Stimulated activated CD4-positive, alpha-beta T cell treated with anti-CD3 and anti-CD28 coated beads, Interleukin-2, amount 100 ng/mL, for 48 hours (primary cell): ENCODE data around the gene HPSE2.

Experiments used
- DNase-seq, 2 donors: peaks; one replicate each; pipeline ENCODE4 v3.0.0-alpha.2; 2020

HPSE2 gene

DNA sequence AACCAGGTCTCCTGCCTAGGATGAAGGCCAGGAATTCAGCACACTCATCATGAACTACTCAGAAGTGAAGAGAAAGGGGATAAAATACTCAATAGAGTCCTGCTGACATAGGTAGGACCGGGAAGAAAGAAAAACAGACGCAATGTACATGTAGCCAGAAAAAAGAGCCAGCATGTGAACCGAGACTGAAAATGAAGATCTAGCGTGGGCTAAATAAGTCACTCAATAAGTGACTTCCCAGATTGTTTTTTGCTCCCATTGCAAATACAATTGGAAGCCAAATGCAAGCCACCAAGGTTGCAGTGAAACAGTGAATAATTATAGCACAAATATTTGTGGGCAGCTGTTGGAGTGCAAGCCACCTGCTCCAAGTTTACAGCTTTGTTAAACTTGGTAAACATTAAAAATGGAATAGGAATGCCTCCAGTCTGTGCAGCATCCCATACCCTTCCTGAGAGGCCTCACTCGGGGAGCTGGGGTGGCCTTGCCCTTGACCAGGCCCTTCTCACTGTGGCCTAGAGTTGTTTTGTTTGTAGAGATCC lies 754.2 kb downstream of the HPSE2 start:
- no peak for DNase-seq

DNA sequence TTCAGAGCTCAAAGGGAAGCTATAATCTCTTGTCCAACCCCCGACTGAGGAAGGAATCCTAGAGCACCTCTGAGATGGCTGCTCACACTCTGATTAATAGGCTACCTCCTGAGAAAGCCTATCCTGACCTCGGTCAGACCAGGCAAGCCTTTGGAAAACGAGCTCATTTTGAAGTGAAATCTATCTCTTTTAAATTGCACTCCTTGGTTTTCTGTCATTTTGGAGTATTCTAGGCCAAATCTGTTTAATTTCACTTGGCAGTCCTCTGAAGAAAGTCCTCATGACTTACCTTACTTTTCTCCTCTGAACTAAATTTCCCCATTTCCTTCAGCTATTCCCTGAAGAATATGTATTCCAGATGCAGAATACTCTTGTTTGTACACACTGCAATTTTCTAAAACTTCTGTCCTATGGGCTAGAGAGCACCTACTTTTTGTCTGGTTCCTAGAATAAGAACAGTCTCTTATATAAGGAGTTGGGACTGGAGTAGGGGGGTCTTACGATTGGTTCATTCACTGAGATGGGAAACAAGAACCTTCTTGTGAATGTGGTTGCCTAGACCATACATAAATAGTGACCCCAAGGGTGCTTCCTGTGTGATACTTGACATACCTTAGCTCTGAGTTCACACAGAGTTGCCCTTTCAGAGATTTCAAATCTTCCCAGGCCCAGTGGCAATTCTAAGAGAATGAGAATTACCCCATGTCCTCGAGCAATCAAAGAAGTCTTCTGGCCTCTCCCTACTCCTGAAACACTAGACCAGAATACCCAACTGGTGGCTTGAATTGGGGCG lies 757.0 kb downstream of the HPSE2 start:
- DNase-seq, result no peak

DNA sequence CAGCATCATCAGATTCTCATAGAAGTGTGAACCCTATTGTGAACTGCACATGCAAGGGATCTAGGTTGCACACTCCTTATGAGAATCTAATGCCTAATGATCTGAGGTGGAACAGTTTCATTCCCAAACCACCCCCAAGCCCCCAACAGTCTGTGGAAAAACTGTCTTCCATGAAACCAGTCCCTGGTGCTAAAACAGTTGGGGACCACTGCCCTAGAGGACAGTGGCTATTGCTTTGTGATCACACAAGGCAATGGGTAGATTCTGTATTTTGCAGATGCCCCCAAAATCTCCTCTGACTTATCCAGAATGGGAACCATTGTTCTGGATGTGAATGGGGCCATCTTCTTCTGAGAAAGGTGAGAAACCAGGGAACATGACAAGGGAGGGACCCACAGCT lies 757.8 kb downstream of the HPSE2 start:
- DNase-seq, result no peak

DNA sequence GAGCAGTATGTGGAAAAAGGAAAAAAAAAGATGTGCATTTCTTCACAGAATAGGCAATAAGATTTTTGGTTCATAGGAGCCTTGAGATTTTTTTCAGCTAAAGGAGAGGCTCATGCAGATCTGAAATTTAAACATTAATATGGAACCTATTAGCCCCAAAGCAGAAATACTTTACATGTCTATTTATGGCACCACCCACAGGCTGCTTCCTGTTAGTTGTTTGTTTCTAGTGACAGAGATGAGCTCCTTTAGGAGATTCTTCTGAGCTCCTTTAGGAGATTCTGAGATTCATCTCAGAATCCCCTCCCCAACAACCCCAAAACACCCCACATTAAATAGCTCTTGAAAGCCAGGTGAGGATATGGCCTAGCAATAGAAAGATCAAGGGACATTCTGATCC lies 761.0 kb downstream of the HPSE2 start:
- no peak for DNase-seq

DNA sequence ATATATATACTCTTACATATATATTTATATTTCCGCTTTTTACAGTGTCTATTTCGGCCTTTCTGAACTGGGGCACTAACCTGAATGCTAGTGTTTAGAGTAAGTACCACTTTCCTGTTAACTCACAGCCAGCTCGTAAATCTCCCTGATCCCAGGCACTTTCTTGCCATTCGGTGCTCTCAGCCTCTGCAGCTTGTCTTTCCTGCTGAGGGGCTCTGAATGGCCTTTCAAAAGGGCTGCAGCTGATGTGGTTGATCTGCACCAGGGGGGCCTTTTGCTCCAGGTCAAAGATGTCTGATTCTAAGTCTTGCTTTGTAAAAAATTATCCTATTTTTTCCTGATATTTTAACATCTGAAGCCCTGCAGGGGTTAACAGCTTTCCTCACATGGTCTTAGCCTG lies 763.5 kb downstream of the HPSE2 start:
- no peak for DNase-seq

DNA sequence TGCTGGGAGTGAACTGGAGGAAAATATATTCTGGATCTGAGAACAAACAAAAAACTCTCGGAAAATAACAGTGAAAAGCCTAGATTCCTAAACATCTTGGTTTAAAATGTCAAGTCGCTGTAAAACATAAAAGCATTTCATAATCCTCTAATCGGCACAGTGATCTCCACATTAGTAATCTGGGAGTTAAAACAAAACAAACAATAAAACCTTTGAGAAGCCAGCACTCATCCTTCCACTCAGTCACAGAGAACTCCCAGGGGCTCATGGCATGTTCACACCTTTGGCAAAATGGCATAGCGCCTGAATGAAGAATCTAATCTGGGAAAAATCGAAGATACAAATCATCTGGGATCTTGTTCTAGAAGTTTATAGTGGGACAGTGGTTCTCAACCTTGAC lies 764.8 kb downstream of the HPSE2 start:
- DNase-seq, result no peak

DNA sequence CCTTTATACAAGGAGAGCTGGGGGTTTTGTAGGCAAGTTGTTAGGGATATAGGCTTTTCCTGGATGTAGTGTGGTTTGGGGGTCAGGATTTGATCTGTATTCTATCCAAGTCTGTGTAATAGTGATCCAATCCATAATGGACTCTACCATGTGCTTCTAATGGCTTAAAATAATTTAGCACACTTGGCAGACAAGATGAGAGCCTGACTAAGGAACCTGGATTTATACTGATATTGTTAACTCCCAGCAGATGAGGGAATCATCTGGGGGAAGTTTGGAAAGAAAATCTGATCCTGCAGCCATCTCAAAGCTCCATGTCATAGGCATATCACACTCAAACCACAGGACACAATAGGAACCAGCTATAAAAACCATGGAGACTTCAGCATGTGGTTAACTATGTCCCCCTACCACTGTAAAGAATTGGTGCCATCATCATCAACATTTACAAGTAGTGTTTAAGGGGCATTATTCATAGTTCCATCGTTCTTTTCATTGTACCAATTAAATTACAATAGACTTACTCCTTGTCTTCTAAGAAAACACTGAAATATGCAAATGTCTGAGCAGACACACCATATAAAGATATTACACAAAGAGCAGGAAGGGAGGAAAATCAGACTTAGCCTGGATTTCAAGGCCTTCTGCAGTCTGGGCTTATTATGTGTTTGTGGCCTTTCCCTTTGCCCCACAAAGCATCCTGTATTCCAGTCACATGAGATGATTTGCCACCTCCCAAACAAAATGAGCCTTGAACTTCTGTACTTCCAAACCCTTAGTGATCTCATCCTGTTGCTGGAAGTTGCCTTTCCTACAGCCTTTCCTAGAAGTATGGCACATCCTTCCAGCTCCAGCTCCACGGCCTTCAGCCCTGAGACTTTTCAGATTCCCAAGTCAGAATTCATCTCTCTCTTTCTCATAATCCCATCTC lies 766.4 kb downstream of the HPSE2 start:
- DNase-seq, result no peak

DNA sequence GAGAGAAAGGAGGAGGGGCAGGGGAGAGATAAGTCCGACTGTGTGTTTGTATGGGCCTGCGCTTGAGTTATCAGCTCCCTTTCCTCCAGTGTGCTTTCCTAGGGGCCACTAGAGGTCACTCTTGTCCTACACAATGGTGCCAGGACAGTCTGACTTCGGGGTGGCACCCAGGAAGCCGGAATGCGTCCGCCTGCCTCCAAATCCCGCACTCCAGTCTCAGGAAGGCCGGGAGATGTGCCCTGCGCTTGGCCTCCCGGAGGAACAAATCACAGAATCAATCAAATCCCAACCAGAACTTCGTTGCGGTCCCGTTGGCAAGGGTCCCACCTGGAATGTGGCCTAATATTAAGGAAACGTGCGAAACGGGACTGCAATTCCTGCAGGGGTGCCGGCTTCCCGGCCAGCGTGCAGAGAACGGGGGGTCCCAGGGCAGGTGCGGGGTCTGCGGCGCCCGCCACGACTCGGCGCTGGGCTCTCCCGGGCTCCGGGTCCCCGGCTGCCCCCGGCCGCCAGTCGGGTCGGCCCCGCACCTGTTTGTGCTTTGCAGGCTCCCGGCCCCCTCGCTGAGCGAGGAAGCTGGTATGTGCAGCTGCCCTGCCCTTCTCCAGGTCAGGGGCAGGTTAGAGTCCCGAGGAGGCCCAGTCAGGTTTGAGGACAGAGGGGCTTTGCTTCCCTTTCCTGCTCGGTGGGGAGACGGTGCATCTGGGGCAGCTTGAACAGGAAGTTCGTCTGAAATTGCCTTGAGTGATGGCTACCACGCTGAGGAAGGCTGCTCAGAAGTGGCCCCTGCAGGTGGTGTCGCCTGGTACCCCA lies 767.9 kb downstream of the HPSE2 start:
- peak; percentile 44 to 46 for DNase-seq

DNA sequence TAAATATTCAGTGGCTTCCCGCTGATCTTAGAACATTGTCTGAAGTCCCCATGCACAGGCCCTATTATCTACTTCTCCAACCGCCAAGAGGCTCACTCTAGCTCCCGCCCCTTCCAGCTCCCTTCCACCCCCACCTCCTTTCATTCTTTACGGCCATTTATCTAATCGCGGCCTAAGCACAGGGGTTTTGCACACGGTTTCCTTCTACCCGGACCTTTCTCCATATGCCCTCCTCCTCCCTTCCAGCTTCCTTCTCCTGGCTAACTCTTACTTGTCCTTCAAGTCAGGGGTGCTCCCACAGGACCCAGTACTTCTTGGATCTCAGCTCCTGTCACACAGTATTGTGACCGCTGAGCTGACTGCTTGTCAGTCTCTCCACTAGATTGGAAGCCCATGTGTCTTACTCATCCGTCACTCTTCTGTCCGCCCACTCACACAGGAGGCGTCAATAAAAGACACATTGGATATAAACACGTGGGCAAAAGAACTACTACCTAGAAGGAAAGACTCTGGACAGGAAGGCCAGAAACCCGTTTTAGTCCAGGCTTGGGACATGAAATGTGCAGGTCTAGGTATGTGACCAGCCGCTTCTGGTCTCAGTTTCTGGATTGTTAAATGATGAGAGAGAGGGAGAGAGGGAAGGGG lies 768.7 kb downstream of the HPSE2 start:
- no peak for DNase-seq

DNA sequence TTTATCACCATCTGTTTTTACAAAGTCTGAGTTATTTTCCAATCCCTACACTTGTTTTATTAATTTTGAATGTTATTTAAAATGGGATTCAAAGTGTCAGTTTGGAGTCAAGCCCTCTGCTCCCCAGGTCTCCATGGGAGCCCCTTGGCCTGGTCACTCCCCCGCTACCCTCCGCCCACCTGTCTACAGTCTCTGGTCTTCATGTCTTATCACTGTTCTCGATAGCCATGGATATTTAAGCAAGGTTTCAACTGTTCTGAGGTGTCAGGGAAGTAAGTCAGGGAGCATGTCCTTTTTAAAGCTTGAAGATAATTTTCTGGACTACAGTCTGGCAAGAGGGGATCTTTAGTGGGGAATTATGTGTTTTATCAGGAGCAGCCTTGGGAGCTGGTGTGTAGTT lies 769.8 kb downstream of the HPSE2 start:
- DNase-seq, result no peak

DNA sequence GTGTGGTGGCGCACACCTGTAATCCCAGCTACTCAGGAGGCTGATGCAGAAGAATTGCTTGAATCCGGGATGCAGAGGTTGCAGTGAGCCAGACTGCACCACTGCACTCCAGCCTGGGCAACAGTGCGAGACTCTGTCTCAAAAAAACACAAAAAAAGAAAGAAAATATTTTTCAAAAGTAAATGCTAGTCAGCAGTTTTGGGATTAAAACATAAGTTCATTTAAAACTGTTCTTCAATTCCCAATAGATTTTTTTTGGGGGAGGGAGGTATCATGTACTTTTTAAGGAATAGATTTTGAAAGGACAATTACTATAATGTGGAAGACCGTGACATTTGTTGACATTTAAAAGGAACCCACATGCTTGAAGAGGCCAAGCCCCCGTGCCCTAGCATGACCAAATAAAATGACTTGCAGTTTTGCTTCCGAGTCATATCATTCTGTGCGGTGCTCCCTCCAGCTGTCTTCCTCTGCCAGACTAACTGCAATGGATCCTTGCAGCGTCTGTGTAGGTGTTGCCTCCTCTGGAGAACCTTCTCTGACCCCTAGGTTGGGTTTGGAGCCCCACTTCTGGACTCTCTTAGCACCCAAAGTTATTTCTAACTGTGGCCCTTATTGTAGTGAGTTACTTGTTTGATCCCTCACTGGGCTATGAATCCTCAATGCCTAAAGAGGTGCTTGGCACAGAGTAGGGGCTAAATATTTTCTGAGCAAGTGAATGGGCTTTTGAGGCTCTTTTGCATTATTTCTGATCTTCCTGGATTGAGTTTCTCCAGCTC lies 771.5 kb downstream of the HPSE2 start:
- no peak for DNase-seq

DNA sequence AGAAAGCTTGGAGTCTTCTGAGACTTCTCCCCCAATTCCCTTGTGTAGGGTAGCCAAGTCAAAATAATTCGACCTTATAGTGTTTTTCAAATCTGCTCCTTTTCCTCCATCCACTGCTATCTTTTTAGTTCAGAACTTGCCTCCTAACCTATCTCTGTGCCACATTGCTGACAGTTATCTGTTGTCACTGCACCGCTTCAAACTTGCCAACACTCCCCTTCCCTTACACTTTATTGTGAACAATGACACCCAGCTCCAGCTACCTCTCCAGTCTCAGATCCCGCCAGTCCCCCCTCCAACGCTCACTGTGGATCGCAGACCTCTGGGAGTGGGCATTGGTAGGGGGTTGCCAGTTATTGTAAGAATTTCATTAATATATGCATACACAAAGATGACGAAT lies 772.6 kb downstream of the HPSE2 start:
- no peak for DNase-seq

DNA sequence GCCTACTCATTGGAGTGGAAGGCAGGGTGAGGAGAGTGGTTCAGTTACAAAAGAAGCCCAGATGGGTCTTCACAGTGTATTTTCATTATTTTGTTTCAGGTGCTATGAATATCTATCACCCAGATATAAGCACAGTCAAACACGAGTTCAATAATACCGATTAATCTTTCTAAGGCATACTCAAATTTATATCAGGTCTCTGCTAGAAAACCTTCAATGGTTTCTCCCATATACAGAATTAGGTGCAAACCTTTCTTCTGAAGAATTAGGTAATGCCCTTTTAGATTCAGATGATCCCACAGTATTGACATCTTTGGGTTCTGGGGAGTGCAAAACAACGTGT lies 774.2 kb downstream of the HPSE2 start:
- DNase-seq, result no peak

DNA sequence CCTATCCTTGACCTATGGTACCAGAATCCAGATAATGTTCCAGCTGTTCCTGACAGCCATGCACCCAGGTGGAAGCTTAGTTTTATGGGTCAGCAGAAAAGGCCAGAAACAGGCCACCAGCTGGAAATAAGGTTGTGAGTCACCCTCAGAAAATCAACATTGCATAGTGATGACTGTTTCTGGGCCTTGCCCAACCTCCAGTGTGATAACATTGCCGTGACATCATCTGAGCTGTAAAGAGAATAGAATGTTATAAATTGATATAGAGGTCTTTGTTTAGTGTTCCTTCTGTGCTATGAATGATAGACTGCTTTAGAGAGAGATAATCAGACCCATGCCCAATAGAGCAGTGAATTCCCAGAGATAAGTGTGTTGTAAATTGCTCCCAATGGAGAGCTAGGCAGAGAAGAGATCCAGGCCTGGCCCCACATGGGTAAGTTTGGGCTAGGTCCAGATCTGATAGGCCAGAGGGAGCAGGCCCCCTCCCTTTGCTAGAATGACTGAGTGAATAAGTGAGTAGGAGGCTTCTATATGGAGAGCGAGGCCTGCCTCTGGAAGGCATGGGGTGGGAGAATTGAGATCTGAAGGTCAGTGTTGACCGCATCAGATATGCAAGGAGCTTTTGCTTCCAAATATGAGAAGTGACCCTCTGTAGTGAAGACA lies 774.7 kb downstream of the HPSE2 start:
- no peak for DNase-seq

DNA sequence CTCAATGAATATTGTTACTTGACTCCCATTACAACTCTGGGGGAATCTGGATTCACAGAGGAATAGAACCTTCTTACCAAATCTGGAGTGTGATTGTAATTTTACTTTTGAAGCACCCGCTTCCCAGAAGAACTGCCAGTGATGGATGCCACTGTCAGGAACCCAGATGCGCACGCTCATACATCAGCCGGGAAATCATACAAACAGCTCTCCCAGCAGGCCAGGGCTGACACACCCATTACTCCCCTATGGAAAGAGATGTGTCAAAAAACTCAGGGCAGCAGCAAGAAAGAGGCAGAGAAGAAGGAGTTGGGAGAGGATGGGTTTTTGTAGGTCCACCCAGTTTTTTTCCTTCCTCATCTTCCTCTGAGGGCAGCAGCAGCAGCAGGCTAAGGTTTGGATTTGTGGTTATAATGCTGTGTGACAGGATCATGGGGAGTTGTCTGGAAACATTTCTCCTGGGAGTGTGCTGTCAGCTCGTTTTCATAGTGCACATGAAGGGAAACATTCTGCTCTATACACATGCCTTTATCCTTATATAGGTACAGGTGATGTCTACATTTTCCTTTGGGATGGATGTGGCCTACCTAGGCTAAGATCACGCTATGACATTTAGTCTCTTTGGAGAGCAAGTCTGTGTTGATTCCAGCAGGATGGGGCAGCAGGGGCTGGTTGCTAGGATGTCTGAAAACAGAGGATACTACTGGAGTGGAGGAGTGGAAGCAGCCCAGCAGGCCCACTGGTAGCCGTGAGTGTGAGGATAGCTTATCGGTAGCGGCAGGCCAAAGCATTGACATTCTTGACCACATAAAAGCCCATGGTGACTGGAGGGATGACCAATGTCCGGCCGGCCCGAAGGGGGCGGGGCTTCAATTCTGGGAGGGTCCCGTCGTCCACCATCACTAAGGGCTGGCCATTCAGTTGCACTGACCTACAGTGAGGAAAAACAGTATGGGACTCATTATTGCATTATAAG lies 776.6 kb downstream of the HPSE2 start:
- no peak for DNase-seq

DNA sequence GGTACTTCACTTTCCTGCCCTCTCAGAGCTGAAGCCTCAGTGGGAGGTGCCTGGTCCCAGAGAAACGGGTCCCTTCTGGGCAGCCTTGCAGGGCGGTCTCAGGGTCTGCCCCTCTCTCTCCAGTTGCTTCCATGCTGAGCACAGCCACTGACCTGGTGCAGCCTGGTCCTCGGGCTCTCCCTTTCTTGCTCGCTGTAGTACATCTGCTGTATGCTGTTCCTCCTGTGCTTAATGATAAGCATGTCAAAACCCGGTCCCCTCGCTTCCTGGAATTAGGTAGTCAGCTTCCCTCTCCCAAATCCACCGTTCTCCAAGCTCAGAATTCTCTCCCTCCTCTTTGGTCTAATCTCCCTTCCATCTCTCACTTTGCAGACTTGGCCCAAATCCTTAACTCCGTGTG lies 777.9 kb downstream of the HPSE2 start:
- DNase-seq, result no peak

DNA sequence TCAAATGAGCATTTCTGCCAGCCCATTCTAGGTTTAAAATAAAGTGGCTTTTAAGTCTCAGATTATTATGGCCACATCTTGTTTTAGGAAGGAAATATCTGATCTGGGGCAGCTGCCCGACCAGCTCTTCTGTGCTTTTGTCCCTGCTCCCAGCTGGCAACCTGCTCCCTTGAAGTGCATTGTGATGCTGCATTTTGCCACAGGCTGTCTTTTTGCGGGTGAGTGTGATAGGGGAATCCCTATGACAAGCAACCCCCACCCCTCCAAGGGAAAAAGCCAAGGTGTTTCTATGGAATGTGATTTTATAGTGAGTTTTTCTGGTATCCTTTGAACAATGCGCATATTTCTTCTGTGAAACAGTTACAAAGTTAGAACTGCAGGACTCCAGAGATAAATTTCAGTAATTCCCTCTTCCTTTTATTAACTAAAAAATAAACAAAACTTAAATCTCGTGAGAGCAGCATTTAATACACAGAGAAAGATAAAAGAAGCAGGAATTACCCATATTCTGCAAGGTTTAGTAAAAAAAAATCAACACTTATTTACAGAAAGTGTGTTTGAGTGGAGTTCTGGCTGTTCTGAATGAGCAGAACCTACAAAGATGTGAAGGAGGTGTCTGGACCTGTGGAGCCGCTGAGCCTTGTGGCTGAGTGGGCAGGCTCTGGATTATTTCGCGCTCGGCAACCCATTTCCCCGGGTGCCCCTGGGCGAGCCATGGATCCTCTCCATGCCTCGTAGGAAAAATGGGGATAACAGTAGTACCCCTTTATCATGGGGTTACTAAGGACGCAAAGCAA lies 778.8 kb downstream of the HPSE2 start:
- DNase-seq, result no peak

DNA sequence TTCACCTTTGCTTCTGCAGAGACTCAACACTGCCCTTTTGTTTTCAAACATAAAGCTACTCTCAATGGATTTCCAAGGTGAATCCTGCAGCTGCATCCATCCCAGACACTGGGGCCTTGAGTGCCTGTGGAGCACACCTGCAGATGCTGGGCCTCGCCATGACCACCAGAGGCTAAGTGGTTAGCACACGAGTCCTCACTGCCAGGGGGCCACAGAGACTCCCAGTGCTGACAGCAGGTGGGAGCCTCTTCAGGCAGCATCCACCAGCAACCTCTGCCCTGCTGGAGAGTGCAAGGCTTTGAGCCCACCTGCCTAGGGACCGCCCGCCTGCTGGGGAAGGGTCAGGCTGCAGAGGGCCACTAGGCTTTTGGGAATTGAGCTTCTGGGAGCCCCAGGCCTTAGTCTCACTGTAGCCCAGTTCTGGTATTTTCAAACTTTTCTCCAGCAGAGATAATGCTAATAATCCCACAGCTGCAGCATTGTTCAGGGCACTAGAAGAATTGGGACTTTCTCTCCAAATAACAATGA lies 779.5 kb downstream of the HPSE2 start:
- DNase-seq, result no peak

DNA sequence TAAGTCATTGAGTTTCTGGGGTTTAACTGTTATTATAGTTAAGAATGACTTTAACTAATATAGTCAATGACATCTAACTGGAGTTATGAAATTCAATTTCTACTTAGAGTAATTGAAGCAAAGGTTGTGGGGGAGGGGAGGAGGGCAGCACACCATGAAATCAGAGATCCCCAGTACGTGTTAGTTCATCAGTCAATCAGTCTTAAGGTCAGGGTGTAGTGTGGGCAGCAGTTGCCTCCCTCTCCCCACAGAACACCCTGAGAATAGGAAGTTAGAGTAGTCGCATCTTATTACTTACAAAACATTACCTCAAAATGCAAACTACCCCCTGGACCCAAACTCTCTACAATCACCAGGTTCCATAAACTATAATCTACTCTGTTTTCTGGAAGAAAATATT lies 781.9 kb downstream of the HPSE2 start:
- no peak for DNase-seq
